IMR-90 (cell line): ENCODE measurements around the gene FHAD1. TPM values are rescaled to one million over a fixed set of nuclear protein-coding genes. Genes with fewer than 3 reads are reported as not detected.

Experiments
- ATAC-seq: fragments of 200-7000 bp; cut with Tn5 transposase; 2 replicates; pipeline ENCODE4 v1.9.1; 2020; ENCODE audit warnings: low read depth, mild to moderate bottlenecking, moderate library complexity
- BruUV-seq: library from RNA; stranded (reverse); fragments of 400-500 nt; replicated peaks from 2 replicates; lab custom pipeline; 2021; lab: Mats Ljungman, UMichigan
- CTCF ChIA-PET: fragments of 300-600 bp; formaldehyde crosslinking; extraction: SDS; loops from one replicate; lab custom pipeline; 2021; ENCODE audit warnings: antibody characterized with exemption; lab: Yijun Ruan, JAX
- POLR2A ChIA-PET: fragments of 300-600 bp; sonication (Branson Sonifier 250); formaldehyde crosslinking; loops from one replicate; lab custom pipeline; 2022; ENCODE audit warnings: antibody characterized with exemption; ENCODE audit not compliant: unreplicated experiment; lab: Charles Lee
- DNase-seq: peaks from one replicate; pipeline ENCODE4 v3.0.0; 2013
- H2AFZ ChIP-seq: replicated peaks from 2 replicates; pipeline ENCODE3; 2013; ENCODE audit warnings: low read length, mild to moderate bottlenecking; ENCODE audit not compliant: poor library complexity
- H2AK5ac ChIP-seq: 2 replicates; pipeline ENCODE4 v1.6.1; 2013; ENCODE audit warnings: low read depth, low read length, inconsistent platforms
- H2AK9ac ChIP-seq: replicated peaks from 2 replicates; pipeline ENCODE3; 2013; ENCODE audit warnings: mild to moderate bottlenecking, low read depth, low read length, moderate library complexity; ENCODE audit not compliant: poor library complexity
- H2BK120ac ChIP-seq: 2 replicates; pipeline ENCODE4 v1.6.1; 2013; ENCODE audit warnings: low read depth, low read length, inconsistent platforms
- H2BK15ac ChIP-seq: 3 replicates; pipeline ENCODE4 v1.6.1; 2013; ENCODE audit warnings: low read depth, low read length, inconsistent platforms
- H2BK20ac ChIP-seq: 2 replicates; pipeline ENCODE4 v1.6.1; 2013; ENCODE audit warnings: low read depth, mild to moderate bottlenecking, inconsistent platforms, low read length, moderate library complexity
- H2BK5ac ChIP-seq: 2 replicates; pipeline ENCODE4 v1.6.1; 2013; ENCODE audit warnings: mild to moderate bottlenecking, low read depth, low read length, inconsistent platforms; ENCODE audit not compliant: poor library complexity, severe bottlenecking
- H3K14ac ChIP-seq: replicated peaks from 2 replicates; pipeline ENCODE4 v1.6.1; 2013; ENCODE audit warnings: low read depth, low read length, inconsistent platforms
- H3K18ac ChIP-seq: 2 replicates; pipeline ENCODE4 v1.6.1; 2013; ENCODE audit warnings: low read depth, low read length, control low read depth
- H3K23ac ChIP-seq: 2 replicates; pipeline ENCODE4 v1.6.1; 2013; ENCODE audit warnings: low read depth, low read length, inconsistent platforms
- H3K27ac ChIP-seq: 2 replicates; pipeline ENCODE4 v1.5.1; 2013; ENCODE audit warnings: mild to moderate bottlenecking, control low read depth, low read length; ENCODE audit not compliant: insufficient read depth
- H3K27me3 ChIP-seq: 2 replicates; pipeline ENCODE4 v1.6.1; 2013; ENCODE audit warnings: low read length; ENCODE audit not compliant: control insufficient read depth, insufficient read depth
- H3K36me3 ChIP-seq: 2 replicates; pipeline ENCODE4 v1.6.1; 2013; ENCODE audit warnings: low read length, mixed read lengths; ENCODE audit not compliant: control insufficient read depth, insufficient read depth
- H3K4ac ChIP-seq: 2 replicates; pipeline ENCODE4 v1.6.1; 2013; ENCODE audit warnings: low read depth, low read length, inconsistent platforms
- H3K4me1 ChIP-seq: 2 replicates; pipeline ENCODE4 v1.6.1; 2013; ENCODE audit warnings: low read length, mixed read lengths; ENCODE audit not compliant: control insufficient read depth, insufficient read depth
- H3K4me2 ChIP-seq: 2 replicates; pipeline ENCODE4 v1.6.1; 2013; ENCODE audit warnings: low read depth, mild to moderate bottlenecking, control low read depth, low read length, moderate library complexity
- H3K4me3 ChIP-seq: 2 replicates; pipeline ENCODE4 v1.5.1; 2013; ENCODE audit warnings: low read depth, mild to moderate bottlenecking, control low read depth, low read length, moderate library complexity; ENCODE audit not compliant: insufficient read depth
- H3K56ac ChIP-seq: 2 replicates; pipeline ENCODE4 v1.6.1; 2013; ENCODE audit warnings: low read length, inconsistent platforms; ENCODE audit not compliant: insufficient read depth; ENCODE audit errors: extremely low read depth
- H3K79me1 ChIP-seq, 2 experiments: 2 replicates each; pipeline ENCODE4 v1.6.1; 2013; ENCODE audit warnings: low read length in 2 of 2, inconsistent platforms in 1 of 2, low read depth in 1 of 2
- H3K9ac ChIP-seq: 2 replicates; pipeline ENCODE4 v1.6.1; 2013; ENCODE audit warnings: low read depth, low read length, control low read depth
- H3K9me1 ChIP-seq: 2 replicates; pipeline ENCODE4 v1.6.1; 2013; ENCODE audit warnings: low read length, inconsistent platforms; ENCODE audit not compliant: insufficient read depth
- H3K9me3 ChIP-seq: 2 replicates; pipeline ENCODE4 v1.6.1; 2013; ENCODE audit warnings: low read length; ENCODE audit not compliant: control insufficient read depth, insufficient read depth
- H4K20me1 ChIP-seq: 2 replicates; pipeline ENCODE4 v1.6.1; 2013; ENCODE audit warnings: low read length, inconsistent platforms; ENCODE audit not compliant: insufficient read depth
- H4K5ac ChIP-seq: 2 replicates; pipeline ENCODE4 v1.6.1; 2013; ENCODE audit warnings: mild to moderate bottlenecking, low read depth, low read length, control low read depth
- H4K8ac ChIP-seq, 2 experiments: 2 replicates each; pipeline ENCODE4 v1.6.1; 2013; ENCODE audit warnings: low read depth in 2 of 2, low read length in 2 of 2, control low read depth in 1 of 2, inconsistent platforms in 1 of 2
- H4K91ac ChIP-seq: 2 replicates; pipeline ENCODE4 v1.6.1; 2013; ENCODE audit warnings: low read depth, low read length, inconsistent platforms; ENCODE audit not compliant: insufficient read depth
- BHLHE40 ChIP-seq: fragments of 150-350 bp; IDR thresholded peaks from 2 replicates; pipeline ENCODE4 v1.6.1; 2016; ENCODE audit warnings: mild to moderate bottlenecking, low read depth, low read length
- CEBPB ChIP-seq: IDR thresholded peaks from 2 replicates; pipeline ENCODE4 v1.6.1; 2012; ENCODE audit warnings: low read depth, low read length, improper control_type of control experiment
- CHD1 ChIP-seq: IDR thresholded peaks from 2 replicates; pipeline ENCODE4 v1.6.1; 2012; ENCODE audit warnings: low read depth, low read length, improper control_type of control experiment
- MAFK ChIP-seq: IDR thresholded peaks from 2 replicates; pipeline ENCODE4 v1.6.1; 2012; ENCODE audit warnings: low read depth, low read length, improper control_type of control experiment
- MAZ ChIP-seq: IDR thresholded peaks from 2 replicates; pipeline ENCODE4 v1.6.1; 2012; ENCODE audit warnings: low read depth, mild to moderate bottlenecking, low read length, improper control_type of control experiment, moderate library complexity, borderline replicate concordance
- MXI1 ChIP-seq: IDR thresholded peaks from 2 replicates; pipeline ENCODE4 v1.6.1; 2012; ENCODE audit warnings: low read depth, mild to moderate bottlenecking, low read length, moderate library complexity, borderline replicate concordance
- NFE2L2 ChIP-seq: fragments of 150-350 bp; IDR thresholded peaks from 2 replicates; pipeline ENCODE4 v1.6.1; 2016; ENCODE audit warnings: low read depth, mild to moderate bottlenecking, low read length
- POLR2A ChIP-seq: IDR thresholded peaks from 2 replicates; pipeline ENCODE4 v1.6.1; 2012; ENCODE audit warnings: mild to moderate bottlenecking, low read depth, low read length
- RAD21 ChIP-seq: IDR thresholded peaks from 2 replicates; pipeline ENCODE4 v1.6.1; 2012; ENCODE audit warnings: low read length, improper control_type of control experiment
- RCOR1 ChIP-seq: IDR thresholded peaks from 2 replicates; pipeline ENCODE4 v1.6.1; 2012; ENCODE audit warnings: mild to moderate bottlenecking, low read length, improper control_type of control experiment; ENCODE audit not compliant: insufficient replicate concordance
- RFX5 ChIP-seq: IDR thresholded peaks from 2 replicates; pipeline ENCODE4 v1.8.0; 2012; ENCODE audit warnings: low read depth, mild to moderate bottlenecking, low read length, moderate library complexity
- SMC3 ChIP-seq: fragments of 150-350 bp; IDR thresholded peaks from 2 replicates; pipeline ENCODE4 v1.6.1; 2016; ENCODE audit warnings: low read depth, mild to moderate bottlenecking, antibody characterized with exemption, low read length, moderate library complexity
- WGBS, 2 experiments: methylation state at CpG; one replicate each; pipeline versions ENCODE4 v1.1.5 to v1.1.7; 2013; ENCODE audit warnings: missing lambda C conversion rate in 2 of 2; ENCODE audit not compliant: insufficient read length in 1 of 2; ENCODE audit errors: extremely low coverage in 2 of 2; 5-methylcytosine and 5-hydroxymethylcytosine counted together
- dilution Hi-C: fragments of 300-500 bp; cut with HindIII; formaldehyde crosslinking; loops from one replicate; pipeline ENCODE4 v1.14.3; 2018; ENCODE audit warnings: low sequenced_read_pairs; ENCODE audit not compliant: unreplicated experiment
- in situ Hi-C: fragments of 300-500 bp; cut with MboI; formaldehyde crosslinking; loops from 3 replicates; pipeline ENCODE4 v1.14.3; 2019; ENCODE audit warnings: low sequenced_read_pairs, inconsistent platforms, mixed read lengths
- intact Hi-C: fragments of 100-400 bp; cut with micrococcal nuclease; formaldehyde crosslinking; loops from 2 replicates; pipeline ENCODE4 v1.10.0; 2022
- polyA plus RNA-seq, 3 experiments: library from polyadenylated mRNA; depleted of rRNA; stranded (reverse); fragments of >200 nt; gene quantifications; 2 replicates each; pipeline ENCODE4 v1.2.3, GENCODE V29; 2012; ENCODE audit warnings: low replicate concordance in 1 of 3
- total RNA-seq: library from RNA; depleted of rRNA; stranded (reverse); fragments of >200 nt; gene quantifications from 2 replicates; pipeline ENCODE4 v1.2.3, GENCODE V29; 2012
- TF ChIP-seq, protein P1 (sequence below): fragments of 150-350 bp; IDR thresholded peaks from 2 replicates; pipeline ENCODE4 v1.6.1; 2016; ENCODE audit warnings: low read depth, mild to moderate bottlenecking, low read length, moderate library complexity, borderline replicate concordance
- TF ChIP-seq, protein P2 (sequence below): fragments of 150-350 bp; IDR thresholded peaks from 2 replicates; pipeline ENCODE4 v1.6.1; 2017; ENCODE audit warnings: mild to moderate bottlenecking, antibody characterized with exemption, low read length, low read depth

The FHAD1 gene
- total and polyA plus RNA-seq, 2 of the 4 experiments (the other 2 are of a cell fraction): not detected

DNA sequence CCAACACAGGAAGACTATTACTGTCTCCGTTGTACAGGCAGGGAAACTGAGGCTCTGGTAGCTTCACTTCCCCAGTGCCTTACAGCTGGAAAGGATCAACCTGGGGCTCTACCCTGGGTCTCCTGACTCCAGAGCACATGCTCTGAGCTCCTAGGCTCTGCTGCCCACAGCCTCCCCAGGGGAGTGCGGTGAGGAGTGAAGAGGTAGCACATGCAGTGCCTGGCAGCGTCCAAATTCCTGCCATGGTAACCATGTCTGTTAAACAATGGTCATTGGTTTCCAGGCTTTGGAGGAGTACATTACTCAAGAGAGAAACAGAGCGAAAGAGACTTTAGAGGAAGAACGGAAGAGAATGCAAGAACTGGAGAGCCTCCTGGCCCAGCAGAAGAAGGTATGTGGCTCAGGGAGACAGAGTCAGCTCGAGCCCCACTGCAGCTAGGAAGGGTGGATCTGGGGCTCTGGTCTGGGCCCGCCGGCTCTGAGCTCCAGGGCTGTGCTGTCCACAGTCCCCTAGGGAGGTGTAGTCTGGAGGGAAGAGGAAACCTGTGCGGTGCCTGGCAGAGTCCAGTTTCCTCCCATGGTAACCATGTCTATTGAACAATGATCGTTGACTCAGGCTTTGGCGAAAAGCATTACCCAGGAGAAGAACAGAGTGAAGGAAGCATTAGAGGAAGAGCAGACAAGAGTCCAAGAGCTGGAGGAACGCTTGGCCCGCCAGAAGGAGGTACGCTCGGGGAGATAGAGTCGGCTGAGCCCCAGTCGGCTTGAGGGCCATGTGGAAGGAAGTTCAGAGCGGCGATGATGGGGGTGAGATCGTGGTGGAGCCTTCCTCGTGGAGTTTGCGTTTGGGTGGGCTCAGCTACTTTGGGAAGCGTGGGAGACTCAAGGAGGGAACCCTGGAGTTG is 98.0 kb downstream of the FHAD1 start:
- Histone ChIP-seq H3K4me1 (peaks cover 6% of the 10 kb centered on the region), H3K14ac (no peak overlapping the region), H3K79me1 (no peaks in the 10 kb centered on the region), H3K9ac (no peak overlapping the region), H3K18ac (no peak overlapping the region), H4K5ac (no peak overlapping the region), H3K27ac (no peak overlapping the region), H4K8ac (no peak overlapping the region), H4K20me1 (no peaks in the 10 kb centered on the region), H3K9me1 (no peaks in the 10 kb centered on the region), H2BK15ac (0 out of 3 replicates have a peak overlapping the region, but pooled peaks have one; percentile 27), H2BK5ac (no peak overlapping the region), H3K27me3 (no peaks in the 10 kb centered on the region), H3K56ac (no peak overlapping the region), H2AFZ (no peak overlapping the region), H4K91ac (no peak overlapping the region), H3K4ac (no peak overlapping the region; the same call in 1 of the 2 replicates), H2AK5ac (0 out of 2 replicates have a peak overlapping the region, but pooled peaks have one; percentile 11), H3K23ac (no peak overlapping the region), H3K4me2 (no peak overlapping the region), H2BK120ac (no peak overlapping the region), H2BK20ac (no peak overlapping the region), H2AK9ac (no peak overlapping the region), H3K4me3 (no peak overlapping the region), H3K9me3 (0 out of 2 replicates have a peak, but pooled peaks cover 2% of the 10 kb centered on the region), H3K36me3 (no peaks in the 10 kb centered on the region)
- DNase-seq (no peak), ATAC-seq (no peak)
- dilution Hi-C loops (no loop called here), intact Hi-C loops (no loop called here), in situ Hi-C loops (loop anchor here (5.0 kb wide), 1 partner anchor 67 kb away; no protein-coding TSS in a partner anchor)
- POLR2A ChIA-PET: no interaction called here
- BruUV-seq: no TSS peak
- WGBS, 2 experiments: 87% methylated on average over 6 of the region's 23 CpGs; no CpG with 5 or more reads in 1 of the 2 experiments
- CTCF ChIA-PET: no interaction called here
- no peak for TF ChIP-seq CEBPB
- no peak for TF ChIP-seq MXI1
- TF ChIP-seq NFE2L2: no peak
- TF ChIP-seq POLR2A: no peak
- TF ChIP-seq RFX5: no peak
- TF ChIP-seq, protein P1, sequence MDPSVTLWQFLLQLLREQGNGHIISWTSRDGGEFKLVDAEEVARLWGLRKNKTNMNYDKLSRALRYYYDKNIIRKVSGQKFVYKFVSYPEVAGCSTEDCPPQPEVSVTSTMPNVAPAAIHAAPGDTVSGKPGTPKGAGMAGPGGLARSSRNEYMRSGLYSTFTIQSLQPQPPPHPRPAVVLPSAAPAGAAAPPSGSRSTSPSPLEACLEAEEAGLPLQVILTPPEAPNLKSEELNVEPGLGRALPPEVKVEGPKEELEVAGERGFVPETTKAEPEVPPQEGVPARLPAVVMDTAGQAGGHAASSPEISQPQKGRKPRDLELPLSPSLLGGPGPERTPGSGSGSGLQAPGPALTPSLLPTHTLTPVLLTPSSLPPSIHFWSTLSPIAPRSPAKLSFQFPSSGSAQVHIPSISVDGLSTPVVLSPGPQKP: no peak
- no peak for TF ChIP-seq RCOR1
- TF ChIP-seq, protein P2, sequence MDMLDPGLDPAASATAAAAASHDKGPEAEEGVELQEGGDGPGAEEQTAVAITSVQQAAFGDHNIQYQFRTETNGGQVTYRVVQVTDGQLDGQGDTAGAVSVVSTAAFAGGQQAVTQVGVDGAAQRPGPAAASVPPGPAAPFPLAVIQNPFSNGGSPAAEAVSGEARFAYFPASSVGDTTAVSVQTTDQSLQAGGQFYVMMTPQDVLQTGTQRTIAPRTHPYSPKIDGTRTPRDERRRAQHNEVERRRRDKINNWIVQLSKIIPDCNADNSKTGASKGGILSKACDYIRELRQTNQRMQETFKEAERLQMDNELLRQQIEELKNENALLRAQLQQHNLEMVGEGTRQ: no peak
- TF ChIP-seq CHD1: no peak
- TF ChIP-seq RAD21: no peak
- TF ChIP-seq SMC3: no peak
- TF ChIP-seq BHLHE40: no peak
- TF ChIP-seq MAZ: no peak
- no peak for TF ChIP-seq MAFK
